Spinal cord (tissue), 10 donors: ENCODE results near the gene ABHD6. TPM values are rescaled to one million over a fixed set of nuclear protein-coding genes. Genes with fewer than 3 reads are reported as not detected.

Experiments used
- DNase-seq, 6 donors: peaks; one replicate each; pipeline versions ENCODE4 v3.0.0 to v3.0.0-alpha.2; 2013 to 2015; ENCODE audit warnings: low spot score in 6 of 6, low read depth in 4 of 6
- H3K27ac ChIP-seq: one replicate; pipeline ENCODE4 v1.5.1; 2013; ENCODE audit warnings: low read depth, low read length, control low read depth
- H3K27me3 ChIP-seq: one replicate; pipeline ENCODE4 v1.6.1; 2013; ENCODE audit warnings: low read length; ENCODE audit not compliant: control insufficient read depth, insufficient read depth
- H3K36me3 ChIP-seq: one replicate; pipeline ENCODE4 v1.6.1; 2013; ENCODE audit warnings: low read length; ENCODE audit not compliant: control insufficient read depth, insufficient read depth
- H3K4me1 ChIP-seq: one replicate; pipeline ENCODE4 v1.6.1; 2013; ENCODE audit warnings: low read length; ENCODE audit not compliant: control insufficient read depth, insufficient read depth
- H3K4me3 ChIP-seq: one replicate; pipeline ENCODE4 v1.5.1; 2013; ENCODE audit warnings: low read depth, low read length, control low read depth
- H3K9me3 ChIP-seq: one replicate; pipeline ENCODE4 v1.6.1; 2013; ENCODE audit warnings: low read length; ENCODE audit not compliant: control insufficient read depth, insufficient read depth
- WGBS: methylation state at CpG from one replicate; pipeline ENCODE4 v1.1.5; 2013; ENCODE audit warnings: missing lambda C conversion rate; ENCODE audit not compliant: insufficient coverage; 5-methylcytosine and 5-hydroxymethylcytosine counted together
- long read RNA-seq, 4 donors: transcript quantifications; one replicate each; lab custom pipeline, GENCODE V29; 2026
- polyA plus RNA-seq, 2 donors: library from polyadenylated mRNA; unstranded; fragments of 120-200 nt; gene quantifications; one replicate each; pipeline ENCODE4 v1.2.1, GENCODE V29; 2013; ENCODE audit not compliant: insufficient read length in 2 of 2
- total RNA-seq, 2 donors: library from RNA; depleted of rRNA in 1 of 2; stranded (reverse); fragments of 120-200 nt in 1 of 2; fragments of >200 nt in 1 of 2; gene quantifications; one replicate each; pipeline versions ENCODE4 v1.2.3 to v1.2.4, GENCODE V29; 2013 to 2014
- donor health status: healthy.

The ABHD6 gene, protein sequence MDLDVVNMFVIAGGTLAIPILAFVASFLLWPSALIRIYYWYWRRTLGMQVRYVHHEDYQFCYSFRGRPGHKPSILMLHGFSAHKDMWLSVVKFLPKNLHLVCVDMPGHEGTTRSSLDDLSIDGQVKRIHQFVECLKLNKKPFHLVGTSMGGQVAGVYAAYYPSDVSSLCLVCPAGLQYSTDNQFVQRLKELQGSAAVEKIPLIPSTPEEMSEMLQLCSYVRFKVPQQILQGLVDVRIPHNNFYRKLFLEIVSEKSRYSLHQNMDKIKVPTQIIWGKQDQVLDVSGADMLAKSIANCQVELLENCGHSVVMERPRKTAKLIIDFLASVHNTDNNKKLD
- 10 to 100 TPM; 21.9 to 22.9 TPM for total RNA-seq
- polyA plus RNA-seq, result 10 to 100 TPM; 21.5 to 22.6 TPM
- long read RNA-seq, donor 1, transcript ABHD6-201 (9 exons, 2,393 nt), result major isoform, 11 of 13 reads
- long read RNA-seq, donor 1, partial matches to known transcripts, result 0 of 13 reads
- long read RNA-seq, donor 1, other reads (novel, unspliced or antisense), result 0 of 13 reads
- long read RNA-seq, donor 2, partial matches to known transcripts, result 0 of 3 reads
- long read RNA-seq, donor 2, other reads (novel, unspliced or antisense), result 0 of 3 reads
- long read RNA-seq, donor 3, partial matches to known transcripts, result 5 of 10 reads
- long read RNA-seq, donor 3, other reads (novel, unspliced or antisense), result 0 of 10 reads
- long read RNA-seq, donor 4, partial matches to known transcripts, result 0 of 4 reads
- long read RNA-seq, donor 4, other reads (novel, unspliced or antisense), result 0 of 4 reads

DNA sequence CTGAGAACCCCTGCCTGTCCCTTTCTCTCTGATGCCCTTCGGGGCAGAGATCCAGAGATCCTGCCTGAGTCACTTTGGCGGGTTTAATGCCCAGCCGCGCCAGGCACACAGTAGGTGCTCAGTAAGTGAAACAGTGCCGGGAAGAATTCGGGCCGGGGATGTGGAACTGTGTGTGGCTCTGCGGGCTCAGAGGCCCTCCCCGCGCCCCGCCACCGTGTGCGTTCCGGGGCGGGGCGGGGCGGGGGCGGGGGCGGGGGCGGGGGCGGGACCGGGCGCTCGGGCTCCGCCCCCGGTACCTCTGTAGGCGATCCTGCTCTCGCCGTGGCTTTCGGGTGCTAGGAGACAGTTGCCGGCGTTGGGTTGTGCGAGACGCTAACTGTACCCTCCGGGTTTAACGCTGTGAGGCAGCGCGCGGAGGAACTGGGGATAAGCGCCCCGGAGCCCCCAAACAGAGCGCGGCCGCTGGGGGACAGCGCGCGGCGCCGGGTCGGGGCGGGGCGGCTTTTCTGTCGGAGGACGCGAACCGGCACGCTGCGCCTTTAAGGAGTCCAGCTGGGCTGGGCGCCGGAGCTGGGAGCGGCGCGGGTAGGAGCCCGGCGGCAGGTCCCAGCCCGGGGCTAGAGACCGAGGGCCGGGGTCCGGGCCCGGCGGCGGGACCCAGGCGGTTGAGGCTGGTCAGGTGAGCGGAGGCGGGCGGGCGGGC is at the start of gene ABHD6:
Gene ABHD6, plus strand, starts transcription at position 555 of the 703 bp plus-strand sequence. CDS start 18,795 bp downstream, outside the sequence.
- DNase-seq, result peak; percentile 66 to 95 (median 74)
- WGBS, result under 1% methylated on average over 77 of the region's 77 CpGs
- Histone ChIP-seq H3K27ac (peak within 1 kb of the TSS; percentile 68), H3K27me3 (peaks cover 6% of the 10 kb centered on the region), H3K36me3 (no peaks in the 10 kb centered on the region), H3K9me3 (no peaks in the 10 kb centered on the region), H3K4me1 (peaks cover 20% of the 10 kb centered on the region), H3K4me3 (peak within 1 kb of the TSS; percentile 88)

DNA sequence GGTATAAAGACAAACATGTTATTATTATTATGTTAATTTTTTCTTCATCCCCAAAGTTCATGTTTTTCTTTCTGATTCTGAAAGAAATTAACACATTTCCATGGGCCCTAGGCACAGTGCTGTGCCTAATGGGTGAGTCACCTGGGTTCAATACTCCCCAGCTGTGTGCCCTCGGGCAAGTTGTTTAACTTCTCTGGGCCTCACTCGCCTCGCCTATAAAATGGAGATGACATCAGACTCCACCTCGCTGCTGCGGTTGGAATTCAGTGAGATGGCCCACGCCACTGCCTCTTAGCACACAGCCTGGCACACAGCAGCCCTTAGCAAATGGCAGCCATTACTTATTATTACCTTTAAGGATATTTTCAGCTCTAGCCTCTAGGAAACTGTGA is 49.4 kb upstream of the ABHD6 start:
- no peak for DNase-seq
- Histone ChIP-seq H3K27me3 (no peaks in the 10 kb centered on the region), H3K9me3 (no peaks in the 10 kb centered on the region), H3K36me3 (no peaks in the 10 kb centered on the region), H3K4me3 (no peak overlapping the region), H3K27ac (no peak overlapping the region), H3K4me1 (peaks cover 19% of the 10 kb centered on the region)
- WGBS, result 93% methylated on average over 3 of the region's 6 CpGs

DNA sequence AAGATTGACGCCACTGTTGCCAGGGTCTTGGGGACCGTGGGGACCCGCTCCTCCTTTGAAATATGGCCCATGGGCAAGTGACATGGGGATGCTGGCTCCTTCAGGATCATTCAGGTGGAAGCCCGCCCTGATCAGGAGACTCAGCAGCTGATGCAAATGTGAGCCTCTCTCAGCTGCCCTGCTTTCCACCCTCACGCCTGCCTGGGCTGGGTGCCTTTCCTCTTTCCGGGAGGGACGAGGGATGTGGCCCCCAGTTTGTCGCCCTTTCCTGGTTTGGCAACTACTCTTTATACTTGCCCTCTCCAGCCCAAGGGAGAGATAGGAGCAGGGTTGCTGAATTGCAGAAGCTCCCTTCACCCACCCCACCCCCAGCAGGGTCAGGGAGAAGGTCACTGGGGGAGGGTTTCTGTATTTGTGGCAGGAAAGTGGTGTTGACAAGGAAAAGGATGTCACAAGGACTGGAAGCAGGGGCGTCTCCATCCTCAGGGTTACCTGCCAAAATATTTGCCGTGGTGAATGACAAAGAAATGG is 48.6 kb upstream of the ABHD6 start:
- Histone ChIP-seq H3K27ac (no peak overlapping the region), H3K4me1 (peaks cover 19% of the 10 kb centered on the region), H3K9me3 (no peaks in the 10 kb centered on the region), H3K27me3 (no peaks in the 10 kb centered on the region), H3K4me3 (no peak overlapping the region), H3K36me3 (no peaks in the 10 kb centered on the region)
- 66% methylated on average over 5 of the region's 10 CpGs for whole genome bisulfite sequencing
- DNase-seq, result no peak

DNA sequence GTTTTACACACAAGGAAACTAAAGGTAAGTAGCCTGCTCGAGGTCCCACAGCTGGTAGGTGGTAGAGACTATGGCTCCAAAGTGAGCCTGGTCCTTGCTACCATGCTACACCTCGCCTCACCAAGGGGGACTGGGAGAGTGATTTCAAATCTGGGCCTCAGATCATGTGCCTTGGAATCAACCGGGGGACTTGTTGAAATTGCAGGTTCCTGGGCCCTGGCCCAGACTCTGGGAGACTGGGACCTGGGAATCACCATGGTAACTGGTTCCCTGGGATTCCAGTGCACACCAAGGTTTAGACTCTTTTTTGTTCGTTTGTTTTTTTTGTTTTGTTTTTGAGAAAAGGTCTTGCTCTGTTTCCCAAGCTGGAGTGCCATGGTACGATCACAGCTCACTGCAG is 47.9 kb upstream of the ABHD6 start:
- Histone ChIP-seq H3K4me1 (peaks cover 19% of the 10 kb centered on the region), H3K9me3 (no peaks in the 10 kb centered on the region), H3K4me3 (no peak overlapping the region), H3K27me3 (no peaks in the 10 kb centered on the region), H3K27ac (no peak overlapping the region), H3K36me3 (no peaks in the 10 kb centered on the region)
- 44% methylated on average over 4 of the region's 5 CpGs for WGBS
- peak in 1 of 6 donors; percentile 14 for DNase-seq

DNA sequence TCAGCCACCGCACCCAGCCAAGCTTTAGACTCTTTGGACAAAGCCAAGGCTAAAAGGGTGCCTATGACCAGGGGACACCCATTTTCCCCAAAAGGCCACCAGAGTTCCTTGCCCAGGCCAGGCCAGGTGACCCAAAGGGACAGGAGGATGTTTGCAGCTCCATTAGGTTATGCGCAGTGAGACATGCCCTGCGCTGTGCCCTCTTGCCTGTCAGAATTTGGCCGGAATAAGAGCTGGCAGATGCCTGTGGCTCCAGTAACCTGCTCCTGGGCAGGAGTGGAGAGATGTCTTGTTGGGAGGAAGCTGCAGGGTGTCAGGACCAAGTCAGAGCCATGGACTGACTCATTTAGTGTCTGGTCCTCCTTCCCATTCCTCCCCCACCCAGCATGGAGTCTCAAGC is 47.3 kb upstream of the ABHD6 start:
- 95% methylated on average over 4 of the region's 4 CpGs for WGBS
- DNase-seq, result no peak

DNA sequence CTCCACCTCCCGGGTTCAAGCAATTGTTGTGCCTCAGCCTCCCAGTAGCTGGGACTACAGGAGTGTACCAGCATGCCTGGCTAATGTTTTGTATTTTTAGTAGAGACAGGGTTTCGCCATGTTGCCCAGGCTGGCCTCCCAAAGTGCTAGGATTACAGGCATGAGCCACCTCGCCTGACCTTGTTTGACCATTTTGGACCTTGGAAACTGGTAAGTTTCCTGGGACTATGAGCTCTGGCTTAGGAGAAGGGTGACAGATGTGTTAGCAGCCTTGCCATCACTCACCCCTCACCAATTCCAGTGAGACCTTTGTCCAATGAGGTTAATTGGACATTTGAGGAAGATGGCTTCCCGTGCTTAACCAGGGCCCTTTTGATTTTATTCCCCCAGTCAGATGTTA is 46.7 kb upstream of the ABHD6 start:
- H3K27ac ChIP-seq, result no peak overlapping the region
- no peaks in the 10 kb centered on the region for H3K27me3 ChIP-seq
- no peak for DNase-seq
- H3K36me3 ChIP-seq, result no peaks in the 10 kb centered on the region
- no peak overlapping the region for H3K4me3 ChIP-seq
- H3K9me3 ChIP-seq, result no peaks in the 10 kb centered on the region
- WGBS, result 100% methylated on average over 1 of the region's 4 CpGs
- peaks cover 19% of the 10 kb centered on the region for H3K4me1 ChIP-seq

More for the DNA sequence above, 47.3 kb upstream of the ABHD6 start:
- H3K4me3 ChIP-seq, result no peak overlapping the region
- no peak overlapping the region for H3K27ac ChIP-seq
- no peaks in the 10 kb centered on the region for H3K36me3 ChIP-seq
- H3K27me3 ChIP-seq, result no peaks in the 10 kb centered on the region
- peaks cover 19% of the 10 kb centered on the region for H3K4me1 ChIP-seq
- H3K9me3 ChIP-seq, result no peaks in the 10 kb centered on the region

DNA sequence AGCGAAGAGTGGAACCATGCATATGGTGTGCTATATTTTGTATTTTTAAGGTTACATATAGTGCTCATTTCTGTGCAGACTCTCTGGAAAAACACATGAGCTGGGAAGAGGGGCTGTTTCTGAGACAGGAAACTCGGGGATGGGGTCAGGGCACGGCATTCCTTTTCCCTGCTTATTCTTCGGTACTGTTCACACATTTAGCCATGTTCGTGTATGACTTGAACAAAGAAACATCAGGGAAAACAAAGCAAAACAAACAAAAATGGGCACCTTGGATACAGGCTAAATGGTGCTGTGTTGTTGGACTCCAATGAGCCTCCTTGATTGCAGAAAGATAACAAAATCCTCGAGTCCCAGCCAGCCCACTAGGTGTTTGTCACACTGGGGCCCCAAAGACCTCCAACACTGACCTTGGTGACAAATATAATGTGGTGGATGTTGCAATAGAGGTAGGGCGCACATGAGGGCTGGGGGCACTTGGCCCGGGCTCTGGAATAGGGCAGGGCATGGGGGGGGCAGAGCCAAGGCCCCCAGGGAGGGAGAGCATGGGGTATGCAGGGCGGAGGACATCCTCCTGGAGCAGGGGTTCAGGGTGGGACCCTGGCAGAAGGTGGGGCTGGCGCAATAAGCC is 46.1 kb upstream of the ABHD6 start:
- 79% methylated on average over 8 of the region's 10 CpGs for WGBS
- no peaks in the 10 kb centered on the region for H3K27me3 ChIP-seq
- H3K4me1 ChIP-seq, result peaks cover 19% of the 10 kb centered on the region
- no peak for DNase-seq
- H3K4me3 ChIP-seq, result no peak overlapping the region
- no peaks in the 10 kb centered on the region for H3K36me3 ChIP-seq
- H3K27ac ChIP-seq, result no peak overlapping the region
- no peaks in the 10 kb centered on the region for H3K9me3 ChIP-seq

DNA sequence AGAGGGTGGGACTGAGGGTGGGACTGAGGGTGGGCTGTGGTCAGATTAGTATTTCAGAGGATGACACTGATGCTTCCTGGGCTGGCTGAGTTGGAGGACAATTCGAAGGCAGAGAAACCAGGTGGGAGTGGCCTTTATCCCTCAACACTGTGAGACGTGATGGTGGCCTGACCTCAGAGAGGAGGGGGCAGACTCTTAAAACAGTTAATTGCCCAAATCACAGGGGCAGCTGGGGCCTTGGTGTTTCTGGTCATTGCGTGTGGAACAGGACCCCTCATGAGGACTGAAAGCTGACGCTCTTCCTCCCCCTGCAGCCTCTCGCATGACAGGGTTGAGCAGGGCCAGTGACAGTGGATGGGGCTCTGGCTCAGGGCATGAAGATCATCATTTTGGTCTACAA is 45.5 kb upstream of the ABHD6 start:
- no peak overlapping the region for H3K27ac ChIP-seq
- no peaks in the 10 kb centered on the region for H3K27me3 ChIP-seq
- H3K9me3 ChIP-seq, result no peaks in the 10 kb centered on the region
- peaks cover 19% of the 10 kb centered on the region for H3K4me1 ChIP-seq
- WGBS, result 73% methylated on average over 5 of the region's 5 CpGs
- no peaks in the 10 kb centered on the region for H3K36me3 ChIP-seq
- no peak overlapping the region for H3K4me3 ChIP-seq
- DNase-seq, result no peak
